Activated T-cell treated with anti-CD3 and anti-CD28 coated beads, Interleukin-2, amount 50 U/mL, for 72 hours (primary cell): ENCODE data around the gene CFAP43. TPM values are rescaled to one million over a fixed set of nuclear protein-coding genes. Genes with fewer than 3 reads are reported as not detected.
"Not testable (repeated sequence)": the region's sequence is repeated elsewhere in the genome, so short reads cannot be mapped to it uniquely, and the experiment has no call there.

ENCODE experiments used
- ATAC-seq, 2 donors: fragments of 150-1000 bp; cut with Tn5 transposase; replicated peaks in 1 of 2; 2 replicates each; pipeline ENCODE4 v1.10.0; 2021; ENCODE audit warnings: moderate library complexity in 2 of 2, mild to moderate bottlenecking in 1 of 2
- DNase-seq, 2 donors: peaks; one replicate each; pipeline ENCODE4 v3.0.0; 2021 to 2022; ENCODE audit warnings: mixed read lengths in 1 of 2
- H3K27ac Mint-ChIP-seq: one replicate; pipeline ENCODE4 v1.8.0; 2022; ENCODE audit warnings: mild to moderate bottlenecking, moderate library complexity, mixed read lengths
- H3K27me3 Mint-ChIP-seq: one replicate; pipeline ENCODE4 v1.8.0; 2022; ENCODE audit warnings: low read depth, mixed read lengths
- H3K36me3 Mint-ChIP-seq, 2 donors: one replicate each; pipeline ENCODE4 v1.8.0; 2022; ENCODE audit warnings: mixed read lengths in 2 of 2, mild to moderate bottlenecking in 1 of 2; ENCODE audit not compliant: insufficient read depth in 2 of 2
- H3K4me1 Mint-ChIP-seq: one replicate; pipeline ENCODE4 v1.8.0; 2022; ENCODE audit warnings: low read depth, mixed read lengths
- H3K4me3 Mint-ChIP-seq, 2 donors: one replicate each; pipeline ENCODE4 v1.8.0; 2022; ENCODE audit warnings: mild to moderate bottlenecking in 2 of 2, mixed read lengths in 2 of 2, moderate library complexity in 2 of 2
- H3K9me3 Mint-ChIP-seq, 2 donors: one replicate each; pipeline ENCODE4 v1.8.0; 2022; ENCODE audit warnings: mixed read lengths in 2 of 2
- total RNA-seq, 2 donors: library from RNA; stranded (reverse); gene quantifications; one replicate each; pipeline ENCODE4 v1.2.3, GENCODE V29; 2022

The CFAP43 gene
- total RNA-seq, 2 donors from 2014 or later, result 0.21 to 0.31 TPM

- H3K36me3 Mint-ChIP-seq, result peaks cover 9 to 15% of the 10 kb centered on the region in 2 donors
- H3K27ac Mint-ChIP-seq, result peak overlapping the region; percentile 95
- peaks cover 48% of the 10 kb centered on the region for H3K4me1 Mint-ChIP-seq
- peak in 1 of 2 donors; percentile 39 for DNase-seq
- peak in 1 of 2 donors; percentile 34 for ATAC-seq
- peaks cover 1 to 3% of the 10 kb centered on the region in 2 donors for H3K9me3 Mint-ChIP-seq
- peak overlapping the region; percentile 58 to 100 for H3K4me3 Mint-ChIP-seq
- H3K27me3 Mint-ChIP-seq, result peaks cover 26% of the 10 kb centered on the region
Observed at GRCh38 chr10:104253106-104253505, 20.9 kb upstream of the CFAP43 start.

DNA sequence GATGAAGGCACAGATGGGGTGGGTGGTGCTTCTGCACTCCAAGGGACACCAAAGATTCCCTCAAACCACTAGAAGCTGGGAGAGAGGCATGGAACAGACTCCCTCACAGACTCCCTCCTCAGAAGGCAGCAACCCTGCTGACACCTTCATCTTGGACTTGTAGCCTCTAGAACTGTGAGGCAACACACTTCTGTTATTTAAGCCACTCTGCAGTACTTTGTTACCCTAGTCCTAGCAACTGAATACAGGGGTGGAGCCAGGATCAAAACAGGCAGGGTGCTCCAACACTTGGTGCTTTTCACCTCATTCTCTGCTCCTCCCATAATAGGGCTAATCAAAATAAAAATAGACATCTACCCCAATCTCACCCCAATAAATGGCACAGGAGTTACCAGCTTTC, 20.2 kb upstream of the CFAP43 start:
- Mint-ChIP-seq H3K4me3 (no peak overlapping the region), H3K4me1 (peaks cover 50% of the 10 kb centered on the region), H3K36me3 (peaks cover 6 to 10% of the 10 kb centered on the region in 2 donors), H3K27ac (no peak overlapping the region), H3K9me3 (peaks cover 1 to 3% of the 10 kb centered on the region in 2 donors), H3K27me3 (peaks cover 26% of the 10 kb centered on the region)
- ATAC-seq (no peak), DNase-seq (no peak)

DNA sequence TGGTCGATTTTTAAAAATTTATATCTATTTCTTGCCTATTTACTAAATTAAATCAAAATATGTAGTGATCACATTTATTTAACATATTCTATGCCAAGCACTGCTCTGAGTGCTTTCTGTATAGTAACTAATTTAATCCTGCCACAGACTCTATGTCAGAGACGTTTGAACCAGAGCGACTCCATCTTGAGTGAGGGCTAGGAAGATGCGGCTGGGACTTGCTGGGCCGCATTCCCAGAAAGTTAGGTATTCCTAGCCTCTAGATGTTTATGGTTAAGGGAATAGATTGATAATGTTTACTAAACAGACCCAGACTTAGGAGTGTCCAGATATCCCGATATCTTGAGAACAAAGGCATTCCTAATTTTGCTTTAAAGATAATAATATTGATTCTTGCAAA, 19.3 kb upstream of the CFAP43 start:
- Mint-ChIP-seq H3K4me3 (no peak overlapping the region), H3K27me3 (peaks cover 26% of the 10 kb centered on the region), H3K36me3 (peaks cover 6% of the 10 kb centered on the region in 2 donors), H3K9me3 (peaks cover 1 to 3% of the 10 kb centered on the region in 2 donors), H3K27ac (no peak overlapping the region), H3K4me1 (peaks cover 50% of the 10 kb centered on the region)
- DNase-seq (no peak), ATAC-seq (no peak)

DNA sequence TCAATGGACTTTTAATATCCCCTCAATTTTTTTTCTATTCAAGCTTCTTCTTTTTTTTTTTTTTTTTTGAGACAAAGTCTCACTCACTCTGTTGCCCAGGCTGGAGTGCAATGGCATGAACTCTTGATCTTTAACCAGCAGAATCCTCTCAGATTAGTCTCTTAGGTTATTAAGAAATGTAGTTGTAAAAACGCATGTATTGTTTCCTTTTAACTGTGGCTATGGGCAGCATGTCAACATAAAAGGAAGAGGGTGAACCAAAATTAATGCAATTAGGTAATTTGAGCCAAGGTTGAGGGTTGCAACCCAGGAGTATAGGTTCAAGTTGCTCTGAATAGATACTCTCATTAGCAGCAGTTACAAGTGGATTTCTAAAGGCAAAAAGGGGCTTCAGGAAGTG, 18.2 kb upstream of the CFAP43 start:
- Mint-ChIP-seq H3K4me3 (no peak overlapping the region), H3K4me1 (peaks cover 40% of the 10 kb centered on the region), H3K27ac (peak overlapping the region; percentile 36), H3K27me3 (peaks cover 26% of the 10 kb centered on the region), H3K36me3 (peaks cover 3% of the 10 kb centered on the region in 2 donors), H3K9me3 (peaks cover 1 to 3% of the 10 kb centered on the region in 2 donors)
- no peak for DNase-seq
- ATAC-seq, result no peak

DNA sequence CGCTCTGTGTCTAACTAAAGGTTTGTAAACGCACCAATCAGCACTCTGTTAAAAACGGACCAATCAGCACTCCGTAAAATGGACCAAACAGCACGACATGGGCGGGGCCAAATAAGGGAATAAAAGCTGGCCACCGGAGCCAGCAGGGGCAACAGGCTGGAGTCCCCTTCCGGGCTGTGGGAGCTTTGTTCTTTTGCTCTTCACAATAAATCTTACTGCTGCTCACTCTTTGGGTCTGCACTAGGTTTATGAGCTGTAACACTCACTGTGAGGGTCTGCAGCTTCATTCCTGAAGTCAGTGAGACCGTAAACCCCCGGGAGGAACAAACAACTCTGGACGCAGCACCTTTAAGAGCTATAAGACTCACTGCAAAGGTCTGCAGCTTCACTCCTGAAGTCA, 16.8 kb upstream of the CFAP43 start:
- H3K9me3 Mint-ChIP-seq, DNase-seq, H3K27ac Mint-ChIP-seq, ATAC-seq, H3K4me3 Mint-ChIP-seq, H3K36me3 Mint-ChIP-seq: not testable (repeated sequence)
- Mint-ChIP-seq H3K27me3 (peaks cover 26% of the 10 kb centered on the region), H3K4me1 (peaks cover 33% of the 10 kb centered on the region)

GRCh38 chr10:104247513-104248146, 15.5 kb upstream of the CFAP43 start:
- Mint-ChIP-seq H3K4me1 (peaks cover 20% of the 10 kb centered on the region), H3K27ac (peak overlapping the region; percentile 15), H3K4me3 (peak overlapping the region; percentile 12 to 35), H3K27me3 (peaks cover 31% of the 10 kb centered on the region), H3K9me3 (peaks cover 1 to 3% of the 10 kb centered on the region in 2 donors), H3K36me3 (no peaks in the 10 kb centered on the region)
- no peak for DNase-seq
- ATAC-seq, result peak; percentile 49 to 54

DNA sequence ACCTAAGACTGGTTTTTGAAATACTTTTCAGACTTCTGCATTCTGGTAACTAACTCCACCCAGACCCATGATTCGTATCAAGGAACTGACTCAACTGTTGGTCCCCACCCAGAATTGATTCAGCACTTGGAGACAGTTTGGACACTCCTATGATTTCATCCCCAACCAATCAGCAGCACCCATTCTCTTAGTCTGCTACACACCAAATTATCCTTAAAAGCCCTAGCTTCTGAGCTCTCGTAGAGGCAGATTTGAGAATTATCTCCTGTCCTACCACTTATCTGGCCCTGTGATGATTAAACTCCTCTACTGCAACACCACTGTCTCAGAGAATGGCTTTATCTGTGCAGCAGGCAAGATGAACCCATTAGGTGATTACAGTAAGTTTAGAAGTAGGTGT, 14.8 kb upstream of the CFAP43 start:
- peak; percentile 91 to 93 for ATAC-seq
- Mint-ChIP-seq H3K27ac (peak overlapping the region; percentile 15), H3K4me3 (peak overlapping the region; percentile 12 to 35), H3K36me3 (no peaks in the 10 kb centered on the region), H3K9me3 (peaks cover 1 to 3% of the 10 kb centered on the region in 2 donors), H3K4me1 (peaks cover 17% of the 10 kb centered on the region), H3K27me3 (peaks cover 31% of the 10 kb centered on the region)
- peak; percentile 18 to 31 for DNase-seq

- Mint-ChIP-seq H3K36me3 (no peaks in the 10 kb centered on the region), H3K27me3 (peaks cover 25% of the 10 kb centered on the region), H3K4me3 (no peak overlapping the region), H3K4me1 (peaks cover 17% of the 10 kb centered on the region), H3K9me3 (peaks cover 1 to 3% of the 10 kb centered on the region in 2 donors), H3K27ac (no peak overlapping the region)
- DNase-seq, result no peak
- no peak for ATAC-seq
Observed at GRCh38 chr10:104245066-104245632, 13.0 kb upstream of the CFAP43 start.

DNA sequence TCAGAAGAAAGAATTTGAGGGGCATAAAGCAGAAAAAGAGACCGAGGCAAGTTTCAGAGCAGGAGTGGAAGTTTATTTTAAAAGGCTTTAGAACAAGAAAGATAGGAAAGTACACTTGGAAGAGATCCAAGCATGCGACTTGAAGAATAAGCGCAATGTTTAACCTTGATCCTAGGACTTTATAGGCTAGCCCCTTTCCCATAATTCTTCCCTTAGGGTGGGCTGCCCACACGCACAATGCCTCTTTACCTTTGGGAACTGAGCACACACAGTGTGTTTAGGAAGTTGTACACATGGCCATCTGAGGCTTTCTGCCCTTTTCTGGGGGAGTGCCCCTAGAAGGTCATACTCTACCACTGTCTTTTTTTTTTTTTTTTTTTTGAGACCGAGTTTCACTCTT, 11.3 kb upstream of the CFAP43 start:
- H3K9me3 Mint-ChIP-seq, result no peaks in the 10 kb centered on the region
- no peak overlapping the region for H3K27ac Mint-ChIP-seq
- H3K4me1 Mint-ChIP-seq, result peaks cover 17% of the 10 kb centered on the region
- no peaks in the 10 kb centered on the region for H3K36me3 Mint-ChIP-seq
- ATAC-seq, result no peak
- no peak overlapping the region for H3K4me3 Mint-ChIP-seq
- DNase-seq, result no peak
- H3K27me3 Mint-ChIP-seq, result peaks cover 16% of the 10 kb centered on the region

GRCh38 chr10:104243009-104243408, 10.8 kb upstream of the CFAP43 start:
- H3K36me3 Mint-ChIP-seq, H3K27ac Mint-ChIP-seq, H3K4me3 Mint-ChIP-seq, ATAC-seq, H3K9me3 Mint-ChIP-seq, DNase-seq: not testable (repeated sequence)
- peaks cover 17% of the 10 kb centered on the region for H3K4me1 Mint-ChIP-seq
- peaks cover 18% of the 10 kb centered on the region for H3K27me3 Mint-ChIP-seq

DNA sequence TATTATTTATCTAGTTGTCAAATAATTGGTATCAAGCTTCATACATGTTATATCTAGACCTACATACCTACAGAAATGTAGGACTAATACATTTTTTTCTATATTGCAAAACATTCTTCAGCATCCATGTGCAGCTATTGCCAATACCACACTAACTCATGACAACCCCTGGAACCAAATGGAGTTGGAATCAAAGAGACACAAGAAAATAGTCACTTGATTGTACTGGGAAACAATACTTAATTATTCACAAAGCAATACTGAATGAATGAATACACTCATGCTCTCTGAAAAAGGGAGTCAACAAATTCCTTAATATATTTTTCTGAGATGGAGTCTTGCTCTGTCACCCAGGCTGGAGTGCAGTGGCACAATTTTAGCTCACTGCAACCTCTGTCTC, 10.4 kb upstream of the CFAP43 start:
- DNase-seq, result no peak
- H3K36me3 Mint-ChIP-seq, result no peaks in the 10 kb centered on the region
- peaks cover 13% of the 10 kb centered on the region for H3K4me1 Mint-ChIP-seq
- H3K4me3 Mint-ChIP-seq, result no peak overlapping the region
- H3K9me3 Mint-ChIP-seq, result no peaks in the 10 kb centered on the region
- H3K27ac Mint-ChIP-seq, result no peak overlapping the region
- ATAC-seq, result no peak
- H3K27me3 Mint-ChIP-seq, result peaks cover 22% of the 10 kb centered on the region

GRCh38 chr10:104240078-104240477, 7.9 kb upstream of the CFAP43 start:
- ATAC-seq (no peak), DNase-seq (no peak)
- Mint-ChIP-seq H3K27ac (no peak overlapping the region), H3K27me3 (peaks cover 29% of the 10 kb centered on the region), H3K9me3 (peaks cover 2 to 7% of the 10 kb centered on the region in 2 donors), H3K4me3 (no peak overlapping the region), H3K4me1 (no peaks in the 10 kb centered on the region), H3K36me3 (peaks cover 2 to 3% of the 10 kb centered on the region in 2 donors)

DNA sequence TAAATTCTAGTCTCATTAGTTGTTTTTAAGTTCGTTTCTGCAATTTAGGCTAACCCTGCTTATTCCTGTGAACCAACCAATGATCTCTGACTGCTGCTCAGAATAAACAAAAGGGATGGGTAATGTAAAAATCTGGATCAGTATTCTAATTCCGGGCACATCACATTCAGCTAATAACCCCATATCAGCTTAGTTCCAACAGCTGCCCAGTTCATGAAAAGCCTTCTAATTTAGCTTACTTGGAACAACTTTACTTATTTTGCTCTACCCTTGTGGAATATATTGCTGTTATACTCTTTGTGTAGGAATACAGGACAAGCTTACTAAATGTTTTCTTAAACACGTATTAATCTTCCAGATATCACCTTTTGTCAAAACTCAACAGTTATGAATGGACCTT, 3.6 kb upstream of the CFAP43 start:
- DNase-seq (no peak), ATAC-seq (no peak)
- peaks cover 18% of the 10 kb centered on the region for H3K4me1 Mint-ChIP-seq
- H3K27me3 Mint-ChIP-seq, result peaks cover 34% of the 10 kb centered on the region
- H3K9me3 Mint-ChIP-seq, result peaks cover 2 to 8% of the 10 kb centered on the region in 2 donors
- no peak overlapping the region for H3K4me3 Mint-ChIP-seq
- peaks cover 5 to 7% of the 10 kb centered on the region in 2 donors for H3K36me3 Mint-ChIP-seq
- H3K27ac Mint-ChIP-seq, result no peak overlapping the region
